Caco-2 (cell line): Measurements from ENCODE around the gene SNAPC5. TPM values are rescaled to one million over a fixed set of nuclear protein-coding genes. Genes with fewer than 3 reads are reported as not detected.

Experiments used
- BruUV-seq: library from RNA; stranded (reverse); fragments of 400-500 nt; replicated peaks from 2 replicates; lab custom pipeline; 2021; lab: Mats Ljungman, UMichigan
- CTCF ChIA-PET: fragments of 300-600 bp; sonication (Branson Sonifier 250); formaldehyde crosslinking; loops from one replicate; lab custom pipeline; 2022; ENCODE audit warnings: antibody characterized with exemption; lab: Charles Lee
- POLR2A ChIA-PET: fragments of 300-600 bp; sonication (Branson Sonifier 250); formaldehyde crosslinking; loops from one replicate; lab custom pipeline; 2022; ENCODE audit warnings: antibody characterized with exemption; lab: Charles Lee
- DNase-seq, 2 experiments: peaks; one replicate each; pipeline versions ENCODE4 v3.0.0 to v3.0.0-alpha.2; 2020 to 2022
- H3K27me3 ChIP-seq: replicated peaks from 2 replicates; pipeline ENCODE4 v1.6.0; 2011; ENCODE audit warnings: low read length; ENCODE audit not compliant: control insufficient read depth, insufficient read depth
- H3K36me3 ChIP-seq: 2 replicates; pipeline ENCODE4 v1.5.1; 2011; ENCODE audit warnings: low read length; ENCODE audit not compliant: control insufficient read depth, insufficient read depth
- H3K4me1 ChIP-seq: fragments of 250-450 bp; sonication (Bioruptor Pico); 2 replicates; pipeline ENCODE4 v1.5.1; 2020; ENCODE audit warnings: mild to moderate bottlenecking
- H3K4me3 ChIP-seq: 2 replicates; pipeline ENCODE4 v1.5.1; 2011; ENCODE audit warnings: low read depth, mild to moderate bottlenecking, control low read depth, low read length
- H3K9me3 ChIP-seq: fragments of 250-450 bp; sonication (Bioruptor Pico); 2 replicates; pipeline ENCODE4 v1.5.1; 2020; ENCODE audit warnings: mild to moderate bottlenecking, moderate library complexity
- H3K27ac Mint-ChIP-seq: one replicate; pipeline ENCODE4 v1.8.0; 2022; ENCODE audit warnings: mixed read lengths; ENCODE audit not compliant: unreplicated experiment
- H3K27me3 Mint-ChIP-seq: one replicate; pipeline ENCODE4 v1.8.0; 2022; ENCODE audit warnings: mixed read lengths; ENCODE audit not compliant: insufficient read depth, unreplicated experiment
- H3K36me3 Mint-ChIP-seq: one replicate; pipeline ENCODE4 v1.8.0; 2022; ENCODE audit warnings: mild to moderate bottlenecking, mixed read lengths; ENCODE audit not compliant: insufficient read depth, unreplicated experiment
- H3K4me1 Mint-ChIP-seq: one replicate; pipeline ENCODE4 v1.8.0; 2022; ENCODE audit warnings: low read depth, mixed read lengths; ENCODE audit not compliant: unreplicated experiment
- H3K4me3 Mint-ChIP-seq: one replicate; pipeline ENCODE4 v1.8.0; 2022; ENCODE audit warnings: mild to moderate bottlenecking, moderate library complexity, mixed read lengths; ENCODE audit not compliant: unreplicated experiment
- H3K9me3 Mint-ChIP-seq: one replicate; pipeline ENCODE4 v1.8.0; 2022; ENCODE audit warnings: mixed read lengths; ENCODE audit not compliant: unreplicated experiment
- CTCF ChIP-seq, 2 experiments: fragments of 200-600 bp in 1 of 2; IDR thresholded peaks; 1 replicate in 1 of 2; 2 replicates in 1 of 2; pipeline versions ENCODE4 v1.5.1 to v1.8.0; 2011 to 2022; ENCODE audit warnings: antibody characterized with exemption in 1 of 2, control low read depth in 1 of 2, inconsistent platforms in 1 of 2, low read depth in 1 of 2, low read length in 1 of 2, mild to moderate bottlenecking in 1 of 2, moderate library complexity in 1 of 2; ENCODE audit not compliant: insufficient read depth in 1 of 2, severe bottlenecking in 1 of 2, unreplicated experiment in 1 of 2
- intact Hi-C: fragments of 100-400 bp; cut with micrococcal nuclease; formaldehyde crosslinking; loops from one replicate; pipeline ENCODE4 v1.10.0; 2022; ENCODE audit not compliant: unreplicated experiment
- total RNA-seq: library from RNA; stranded (reverse); gene quantifications from 2 replicates; pipeline ENCODE4 v1.2.3, GENCODE V29; 2022

The SNAPC5 gene
- total RNA-seq, 1 experiment from 2014 or later = 28.1 TPM

- no peaks in the 10 kb centered on the region for H3K36me3 ChIP-seq
- H3K4me3 Mint-ChIP-seq = no peak overlapping the region
- H3K27me3 Mint-ChIP-seq = no peaks in the 10 kb centered on the region
- no peaks in the 10 kb centered on the region for H3K4me1 Mint-ChIP-seq
- no peak for TF ChIP-seq CTCF (IDR thresholded peaks at IDR 0.05; ENCODE audit: insufficient read depth in 1 of 2, low read depth in 1 of 2, low read length in 1 of 2, severe bottlenecking in 1 of 2, unreplicated experiment in 1 of 2)
- no peak for DNase-seq
- peaks cover 13% of the 10 kb centered on the region for H3K36me3 Mint-ChIP-seq
- ChIA-PET POLR2A (no interaction called here), CTCF (no interaction called here)
- no peak overlapping the region for H3K4me3 ChIP-seq
- intact Hi-C loops = no loop called here
- no peaks in the 10 kb centered on the region for H3K4me1 ChIP-seq
- H3K27me3 ChIP-seq = no peaks in the 10 kb centered on the region
- H3K27ac Mint-ChIP-seq = no peak overlapping the region
- no peaks in the 10 kb centered on the region for H3K9me3 ChIP-seq
- BruUV-seq = no TSS peak
- no peaks in the 10 kb centered on the region for H3K9me3 Mint-ChIP-seq
Measured at GRCh38 chr15:66515901-66516322, 18.4 kb upstream of the SNAPC5 start.

- Mint-ChIP-seq H3K27ac (no peak overlapping the region), H3K4me1 (no peaks in the 10 kb centered on the region), H3K9me3 (no peaks in the 10 kb centered on the region), H3K4me3 (no peak overlapping the region), H3K36me3 (peaks cover 11% of the 10 kb centered on the region), H3K27me3 (no peaks in the 10 kb centered on the region)
- POLR2A ChIA-PET = no interaction called here
- H3K36me3 ChIP-seq = no peaks in the 10 kb centered on the region
- TF ChIP-seq CTCF (IDR thresholded peaks at IDR 0.05; ENCODE audit: insufficient read depth in 1 of 2, low read depth in 1 of 2, low read length in 1 of 2, severe bottlenecking in 1 of 2, unreplicated experiment in 1 of 2) = no peak
- no peak for DNase-seq
- intact Hi-C loops = no loop called here
- no peaks in the 10 kb centered on the region for H3K4me1 ChIP-seq
- H3K27me3 ChIP-seq = no peaks in the 10 kb centered on the region
- no TSS peak for BruUV-seq
- H3K4me3 ChIP-seq = no peak overlapping the region
- H3K9me3 ChIP-seq = no peaks in the 10 kb centered on the region
- CTCF ChIA-PET = no interaction called here
Measured at GRCh38 chr15:66514586-66514985, 17.0 kb upstream of the SNAPC5 start.

- Mint-ChIP-seq H3K9me3 (no peaks in the 10 kb centered on the region), H3K27ac (no peak overlapping the region), H3K27me3 (no peaks in the 10 kb centered on the region), H3K36me3 (peaks cover 22% of the 10 kb centered on the region), H3K4me1 (peaks cover 7% of the 10 kb centered on the region), H3K4me3 (no peak overlapping the region)
- Histone ChIP-seq H3K4me1 (peaks cover under 1% of the 10 kb centered on the region; the same call in 1 of the 2 replicates), H3K9me3 (no peaks in the 10 kb centered on the region), H3K27me3 (no peaks in the 10 kb centered on the region), H3K4me3 (no peak overlapping the region), H3K36me3 (no peaks in the 10 kb centered on the region)
- no TSS peak for BruUV-seq
- ChIA-PET CTCF (no interaction called here), POLR2A (no interaction called here)
- no peak for DNase-seq
- TF ChIP-seq CTCF (IDR thresholded peaks at IDR 0.05; ENCODE audit: insufficient read depth in 1 of 2, low read depth in 1 of 2, low read length in 1 of 2, severe bottlenecking in 1 of 2, unreplicated experiment in 1 of 2) = no peak
- intact Hi-C loops = no loop called here
Measured at GRCh38 chr15:66508293-66508883, 10.8 kb upstream of the SNAPC5 start.
